Central memory CD4-positive, alpha-beta T cell (primary cell): ENCODE results near the gene LRRC8E.
A peak's percentile ranks its signal among the peaks of the same experiment; 100 is the strongest.
"Not testable (repeated sequence)": the region's sequence is repeated elsewhere in the genome, so short reads cannot be mapped to it uniquely, and the experiment has no call there.

Experiments
- DNase-seq: peaks from one replicate; pipeline ENCODE4 v3.0.0; 2022

The LRRC8E gene

DNA sequence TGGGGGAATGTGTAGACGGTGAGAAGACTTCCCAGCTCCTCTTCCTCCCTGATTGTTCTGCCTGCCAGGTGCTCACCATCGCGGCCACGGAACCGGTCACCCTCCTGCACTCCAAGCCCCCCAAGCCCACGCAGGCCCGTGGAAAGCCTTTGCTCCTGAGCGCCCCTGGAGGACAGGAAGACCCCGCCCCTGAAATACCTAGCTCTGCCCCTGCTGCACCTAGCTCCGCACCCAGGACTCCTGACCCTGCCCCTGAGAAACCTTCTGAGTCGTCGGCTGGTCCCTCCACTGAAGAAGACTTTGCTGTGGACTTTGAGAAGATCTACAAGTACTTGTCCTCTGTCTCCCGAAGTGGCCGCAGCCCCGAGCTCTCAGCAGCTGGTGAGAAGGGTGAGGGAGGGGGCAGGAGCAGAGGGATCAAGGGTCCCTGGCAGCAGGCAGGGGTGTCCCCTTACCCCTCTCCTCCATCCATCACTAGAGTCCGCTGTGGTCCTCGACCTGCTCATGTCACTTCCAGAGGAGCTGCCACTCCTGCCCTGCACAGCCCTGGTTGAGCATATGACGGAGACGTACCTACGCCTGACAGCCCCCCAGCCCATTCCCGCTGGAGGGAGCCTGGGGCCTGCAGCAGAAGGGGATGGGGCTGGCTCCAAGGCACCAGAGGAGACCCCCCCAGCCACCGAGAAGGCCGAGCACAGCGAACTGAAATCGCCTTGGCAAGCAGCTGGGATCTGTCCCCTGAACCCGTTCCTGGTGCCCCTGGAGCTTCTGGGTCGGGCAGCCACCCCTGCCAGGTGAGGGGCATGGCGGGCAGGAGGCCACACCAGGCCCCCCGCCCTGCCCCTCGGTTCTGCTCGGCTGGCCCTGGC, 33.9 kb downstream of the LRRC8E start:
- no peak for DNase-seq

DNA sequence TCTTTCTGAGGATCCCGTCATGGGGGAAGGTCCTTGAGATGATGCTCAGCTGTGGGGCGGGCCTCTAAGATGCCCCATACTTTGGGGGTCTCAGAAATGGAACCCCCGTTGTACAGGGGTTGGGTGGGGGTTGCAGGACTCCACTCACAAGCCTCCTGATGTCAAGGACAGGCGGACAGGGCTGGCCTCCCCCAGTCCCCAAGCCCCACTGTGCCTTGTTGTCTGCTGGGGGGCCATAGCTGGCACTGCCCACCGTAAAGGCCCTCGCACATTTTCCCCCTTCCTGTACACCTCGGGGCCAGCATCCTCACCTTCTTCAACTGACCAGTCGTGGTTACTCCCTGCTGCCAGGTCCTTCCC, 34.5 kb downstream of the LRRC8E start:
- no peak for DNase-seq

DNA sequence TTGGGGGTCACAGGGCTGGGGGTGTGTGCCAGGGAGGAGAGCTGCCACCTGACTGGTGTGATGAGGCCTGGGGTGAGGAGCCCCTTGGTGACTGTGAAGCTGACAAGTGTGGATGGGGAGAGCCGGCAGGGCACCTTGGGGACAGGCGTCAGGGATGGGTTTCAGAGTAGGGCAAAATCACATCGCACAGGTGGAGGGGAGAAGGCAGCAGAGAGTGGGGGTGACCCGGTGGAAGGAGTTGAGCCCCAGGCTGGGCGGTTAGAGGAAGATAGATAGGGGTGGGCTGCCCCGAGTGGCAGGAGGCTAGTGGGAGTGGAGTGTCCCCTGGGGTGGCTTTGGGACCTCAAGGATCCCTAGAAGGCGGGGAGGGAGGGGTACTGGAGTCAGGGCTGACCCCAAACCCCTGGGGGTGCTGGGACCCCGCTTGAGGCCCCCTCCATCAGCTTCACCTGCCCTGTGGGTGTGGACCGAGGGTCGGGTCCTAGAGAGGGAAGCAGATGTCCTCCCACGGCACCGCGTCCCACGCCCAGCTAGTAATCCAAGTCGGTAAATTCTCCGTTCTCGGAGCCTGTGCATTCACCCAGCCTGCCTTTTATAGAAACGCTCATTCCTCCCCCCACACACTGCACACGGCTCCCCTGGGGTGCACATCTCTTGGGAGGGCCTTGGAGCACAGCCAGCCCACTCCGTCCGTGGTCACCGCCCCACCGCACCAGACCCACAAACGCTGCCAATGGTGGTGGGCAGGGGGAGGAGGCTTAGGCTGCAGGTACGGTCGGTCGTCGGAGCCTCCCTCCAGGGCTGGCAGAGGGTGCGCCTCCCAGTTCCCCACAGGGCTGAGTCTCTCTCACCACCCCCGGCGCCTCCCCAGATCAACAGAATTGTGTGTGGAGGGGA, 35.2 kb downstream of the LRRC8E start:
- DNase-seq = no peak

DNA sequence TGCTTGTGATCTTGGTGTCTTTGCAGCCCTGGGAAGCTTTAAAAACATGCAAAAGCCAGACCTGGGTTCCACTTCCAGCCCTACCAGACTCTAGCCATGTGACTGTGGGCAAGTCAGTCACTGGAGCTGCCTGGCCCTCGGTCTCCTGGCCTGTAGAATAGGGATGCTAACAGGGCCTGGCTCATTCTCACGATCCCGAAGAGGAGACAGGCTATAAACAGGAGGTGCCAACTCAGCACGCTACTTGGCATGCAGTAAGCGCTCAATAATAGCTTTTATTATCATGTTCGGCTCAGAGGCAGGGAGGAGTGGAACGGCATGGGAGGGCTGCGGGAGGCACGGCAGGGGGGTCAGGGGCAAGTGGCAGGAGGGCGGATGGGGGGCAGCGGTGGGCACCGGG, 35.9 kb downstream of the LRRC8E start:
- no peak for DNase-seq

DNA sequence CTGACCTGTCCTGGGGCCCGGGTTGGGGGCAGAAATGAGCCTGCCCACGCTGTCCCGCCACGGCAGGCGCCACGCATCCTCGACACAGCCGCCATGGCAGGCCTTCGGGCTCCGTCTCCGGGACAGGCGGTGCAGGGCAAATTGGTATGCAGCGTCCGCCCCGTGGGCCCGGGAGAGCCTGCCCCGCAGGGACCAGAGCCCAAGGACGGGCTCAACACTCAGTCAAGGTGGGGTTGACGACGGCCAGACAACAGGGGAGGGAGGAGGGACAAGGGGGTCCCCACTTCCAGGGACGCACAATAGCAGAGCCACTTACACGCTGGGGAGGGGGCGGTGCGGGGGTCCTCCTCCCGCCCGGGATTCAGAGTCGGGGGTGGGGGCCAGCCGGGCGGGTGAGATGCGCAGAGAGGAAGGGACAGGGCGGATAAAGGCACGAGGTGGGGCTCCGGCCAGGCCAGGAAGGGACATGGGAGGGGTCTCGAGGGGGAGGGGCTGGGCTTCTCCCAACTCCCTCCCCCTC, 36.4 kb downstream of the LRRC8E start:
- no peak for DNase-seq

DNA sequence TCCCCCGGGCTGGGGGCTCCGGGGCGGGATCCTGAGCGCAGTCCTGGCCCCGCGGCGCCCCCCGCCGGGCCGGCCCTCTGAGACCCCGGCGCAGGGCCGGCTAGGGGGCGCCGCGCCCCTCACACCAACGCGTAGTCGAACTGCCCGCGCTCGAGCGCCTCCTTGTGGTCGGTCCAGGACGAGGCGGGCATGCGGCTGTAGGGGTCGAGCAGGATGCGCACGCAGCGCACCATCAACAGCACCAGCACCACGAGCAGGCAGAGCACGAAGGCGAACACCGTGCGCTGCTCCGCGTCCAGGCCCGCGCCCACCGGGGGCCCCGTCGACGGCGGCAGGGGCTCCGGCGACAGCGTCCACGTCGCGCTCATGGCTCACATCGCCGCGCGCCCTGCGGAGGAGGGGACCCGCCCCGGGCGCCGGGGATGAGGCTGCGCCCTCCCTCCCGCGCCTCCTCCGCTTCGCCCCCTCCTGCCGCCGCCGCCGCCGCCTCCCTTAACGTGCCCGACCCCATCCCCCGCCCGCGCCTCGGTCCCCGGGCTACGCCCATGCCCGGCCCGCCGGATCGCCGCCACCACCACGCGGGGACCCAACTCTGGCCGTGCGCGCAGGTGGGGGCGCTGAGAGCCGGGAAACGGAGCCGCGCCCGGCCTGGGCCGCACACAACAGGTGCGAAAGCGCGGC, 37.0 kb downstream of the LRRC8E start:
- DNase-seq = peak; percentile 67

DNA sequence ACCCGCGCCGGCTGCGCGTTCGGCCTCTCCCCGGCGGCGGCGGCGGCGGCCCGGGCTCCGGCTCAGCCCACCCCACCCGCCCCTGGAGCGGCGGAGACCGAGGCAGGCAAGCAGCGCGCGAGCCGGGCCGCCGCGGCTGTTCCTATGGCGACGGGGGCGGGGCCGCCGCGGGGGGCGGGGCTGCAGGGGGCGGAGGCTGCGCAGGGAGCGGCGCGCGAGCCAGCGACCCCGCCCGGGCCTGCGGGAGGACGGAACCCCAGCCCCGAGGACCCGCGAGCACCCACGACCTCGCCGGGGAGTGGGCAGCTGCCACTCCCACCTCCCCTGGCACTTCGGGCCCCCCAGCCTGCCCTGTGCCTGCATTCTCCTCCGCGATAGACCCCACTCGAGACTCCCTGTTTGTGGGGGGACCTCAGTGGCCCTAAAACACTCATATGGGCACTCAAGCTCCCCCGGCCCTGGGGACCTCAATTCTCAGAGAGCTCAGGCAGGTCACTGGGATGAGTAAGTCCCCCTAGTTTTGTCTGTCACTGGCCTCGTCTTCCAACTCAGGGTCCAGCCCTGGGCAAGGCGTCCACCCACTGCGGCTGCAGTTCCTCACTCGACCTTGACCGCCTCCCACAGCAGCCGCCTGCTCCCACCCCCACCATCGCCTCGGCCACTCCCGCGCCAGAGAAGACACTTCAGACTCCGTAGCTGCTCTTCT, 37.9 kb downstream of the LRRC8E start, which contains the start of gene CTXN1:
TSS of gene CTXN1 (minus strand) at position 115 of the 706 bp plus-strand sequence. CDS start 597 bp downstream, outside the sequence.
- DNase-seq = peak; percentile 68

DNA sequence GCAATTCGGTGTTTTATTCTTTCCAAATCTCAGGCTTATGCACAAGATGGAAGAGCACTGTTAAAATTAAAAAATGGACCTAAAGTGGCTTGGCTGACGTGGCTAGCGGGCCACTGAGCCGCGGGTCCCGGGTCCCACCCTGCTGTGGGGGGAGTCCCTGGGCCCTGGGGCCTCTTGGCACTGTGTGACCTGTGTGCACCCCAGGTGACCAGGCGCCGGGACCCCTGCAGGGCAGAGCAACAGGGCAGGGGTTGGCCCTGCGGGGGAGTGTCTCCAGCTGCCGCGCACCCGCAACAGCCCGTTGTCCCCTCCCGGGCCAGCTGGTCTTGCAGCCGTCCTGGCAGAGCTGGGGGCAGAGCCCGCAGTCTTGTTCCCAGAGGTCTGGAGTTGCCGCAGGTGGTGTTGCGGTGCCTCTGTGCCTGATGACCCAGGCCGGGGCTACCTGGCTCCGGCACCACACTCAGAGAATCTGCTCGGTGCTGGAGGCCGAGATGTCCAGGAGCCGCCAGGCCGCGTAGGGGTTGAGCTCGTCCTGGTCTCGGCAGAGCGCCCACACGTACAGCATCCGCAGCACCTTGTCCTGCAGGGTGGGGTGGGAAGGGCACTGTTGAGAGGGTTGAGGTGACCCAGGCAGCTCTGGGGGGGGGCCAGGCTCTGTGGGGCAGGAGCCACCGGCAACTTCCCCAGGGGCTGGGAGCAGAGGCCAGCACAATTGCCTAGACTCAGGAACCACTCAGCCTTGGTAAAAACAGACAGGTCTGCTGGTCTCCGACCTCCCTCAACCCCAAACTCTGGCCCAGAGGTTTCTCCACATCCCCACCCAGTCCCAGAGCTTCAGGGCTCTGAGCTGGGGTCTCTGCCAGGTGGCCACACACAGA, 38.7 kb downstream of the LRRC8E start:
- DNase-seq = no peak

DNA sequence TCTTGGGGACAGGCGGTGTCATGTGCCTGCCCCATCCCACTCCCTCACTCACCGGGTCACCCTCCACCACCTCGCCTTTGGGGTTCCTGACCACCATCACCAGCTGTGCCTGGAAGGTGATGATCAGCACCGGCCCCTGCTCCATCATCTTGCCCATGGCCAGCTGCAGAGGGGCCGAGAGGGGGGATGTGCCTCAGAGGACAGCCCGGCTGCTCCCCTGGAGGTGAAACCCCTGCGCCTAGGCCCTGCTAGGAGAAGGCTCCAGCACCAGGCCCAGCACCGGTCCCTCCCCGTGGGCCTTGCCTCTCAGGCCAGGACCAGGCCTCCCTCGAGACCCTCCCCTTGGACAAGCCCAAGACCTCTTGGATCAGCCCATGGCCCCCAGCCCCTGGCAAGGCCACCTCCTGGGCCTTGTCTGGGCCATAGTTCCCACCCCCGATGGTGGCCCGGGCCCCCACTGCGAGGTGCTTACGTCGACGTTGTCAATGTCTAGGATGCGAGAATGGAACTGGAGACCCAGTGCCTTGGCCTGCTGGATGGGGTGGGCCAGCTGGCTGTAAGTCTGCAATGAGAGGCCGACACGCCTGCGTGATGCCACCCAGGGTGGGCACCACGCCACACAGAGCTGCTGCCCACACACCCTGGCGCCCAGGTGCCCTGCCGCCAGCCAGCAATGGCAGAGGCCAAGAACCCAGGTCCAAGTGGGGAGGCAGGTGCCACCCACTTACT, 39.5 kb downstream of the LRRC8E start:
- DNase-seq = no peak

DNA sequence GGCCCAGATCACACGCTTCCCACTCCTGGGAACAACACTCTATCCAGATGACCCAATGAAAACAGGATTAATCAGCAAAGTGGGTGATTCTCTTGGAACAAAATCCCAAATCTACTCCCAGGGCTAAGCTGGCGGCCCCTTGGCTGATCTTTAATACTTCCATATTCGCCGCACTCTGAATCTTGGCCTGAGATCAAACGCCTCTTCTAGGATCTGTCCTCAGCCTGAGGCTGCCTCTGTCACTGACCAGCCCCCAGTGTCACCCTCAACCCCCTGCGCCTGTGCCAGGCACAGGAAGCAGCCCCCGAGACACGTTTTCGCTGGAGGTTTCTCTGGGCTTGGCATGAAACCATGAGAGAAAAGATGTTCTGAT, 40.0 kb downstream of the LRRC8E start:
- no peak for DNase-seq

DNA sequence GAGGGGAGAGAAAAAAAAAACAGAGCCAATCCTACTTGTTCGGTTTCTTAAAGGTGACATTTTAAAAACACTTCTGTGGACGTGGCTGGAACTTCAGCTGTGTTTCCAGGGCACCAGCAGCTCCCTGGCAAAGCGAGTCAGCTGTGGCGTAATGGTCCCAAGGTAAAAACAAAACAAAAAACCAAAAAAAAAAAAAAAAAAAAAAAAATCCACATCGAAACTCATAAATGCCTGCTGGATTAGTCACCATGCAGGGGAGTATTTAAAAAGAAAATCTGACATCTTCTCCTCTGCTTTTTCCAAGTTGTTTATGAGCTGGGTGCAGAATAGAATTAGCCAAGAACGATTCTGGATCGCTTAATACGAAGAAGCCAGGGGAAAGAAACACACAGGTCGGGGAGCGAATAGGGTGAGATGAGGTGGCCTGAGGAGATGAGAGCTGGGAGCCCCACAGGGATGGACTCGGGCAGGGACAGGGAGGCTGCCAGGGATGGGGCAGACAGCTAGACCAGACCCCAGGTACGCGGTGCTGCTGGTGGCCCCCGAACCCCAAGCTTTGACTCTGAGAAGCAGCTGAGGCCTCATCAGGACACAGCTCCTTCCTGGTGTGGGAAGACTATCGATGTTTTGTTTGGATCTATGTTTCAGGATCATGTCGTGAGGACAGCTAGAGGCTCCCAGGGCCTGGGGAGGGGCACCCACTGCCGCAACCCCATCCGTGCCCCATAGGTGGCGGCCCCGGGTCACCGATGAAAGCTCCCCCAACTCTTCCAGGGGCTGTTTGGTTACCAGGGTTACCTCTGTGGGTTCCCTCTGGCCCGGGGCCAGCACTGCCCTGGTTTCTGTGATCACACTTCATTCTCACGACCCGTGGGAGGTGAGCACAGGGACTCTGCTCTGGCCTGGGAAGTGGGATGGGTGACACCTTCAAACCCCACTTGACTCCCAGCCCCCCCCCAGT, 40.7 kb downstream of the LRRC8E start:
- DNase-seq = peak; percentile 73

DNA sequence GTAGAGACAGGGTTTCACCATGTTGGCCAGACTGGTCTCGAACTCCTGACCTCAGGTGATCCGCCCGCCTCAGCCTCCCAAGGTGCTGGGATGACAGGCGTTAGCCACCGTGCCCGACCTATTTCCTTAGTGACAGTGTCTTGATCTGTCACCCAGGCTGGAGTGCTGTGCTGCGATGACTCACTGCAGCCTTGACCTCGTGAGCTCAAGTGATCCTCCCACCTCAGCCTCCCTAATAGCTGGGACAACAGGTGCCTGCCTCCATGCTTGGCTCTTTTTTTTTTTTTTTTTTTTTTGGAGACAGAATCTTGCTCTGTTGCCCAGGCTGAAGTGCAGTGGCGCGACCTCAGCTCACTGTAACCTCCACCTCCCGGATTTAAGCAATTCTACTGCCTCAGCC, 41.7 kb downstream of the LRRC8E start:
- DNase-seq = not testable (repeated sequence)

DNA sequence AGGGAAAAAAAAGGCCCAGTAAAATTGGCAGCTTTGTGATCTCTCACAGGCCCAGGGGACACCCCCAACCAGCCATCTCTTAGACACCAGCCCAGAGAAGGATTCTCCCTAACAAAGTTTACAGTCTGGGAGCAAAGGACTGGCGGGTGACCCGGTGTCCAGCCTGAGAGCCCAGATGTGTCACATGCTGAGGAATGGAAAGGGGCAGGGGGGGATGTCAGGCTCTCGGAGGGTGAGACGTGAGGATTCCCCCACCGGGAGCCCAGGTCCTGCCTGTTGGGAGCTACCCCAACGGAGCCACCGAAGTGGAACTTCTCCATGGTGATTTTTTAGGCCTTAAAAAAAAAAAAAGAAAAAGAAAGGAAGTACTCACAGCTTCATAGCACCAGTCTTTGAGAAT, 42.5 kb downstream of the LRRC8E start:
- no peak for DNase-seq

DNA sequence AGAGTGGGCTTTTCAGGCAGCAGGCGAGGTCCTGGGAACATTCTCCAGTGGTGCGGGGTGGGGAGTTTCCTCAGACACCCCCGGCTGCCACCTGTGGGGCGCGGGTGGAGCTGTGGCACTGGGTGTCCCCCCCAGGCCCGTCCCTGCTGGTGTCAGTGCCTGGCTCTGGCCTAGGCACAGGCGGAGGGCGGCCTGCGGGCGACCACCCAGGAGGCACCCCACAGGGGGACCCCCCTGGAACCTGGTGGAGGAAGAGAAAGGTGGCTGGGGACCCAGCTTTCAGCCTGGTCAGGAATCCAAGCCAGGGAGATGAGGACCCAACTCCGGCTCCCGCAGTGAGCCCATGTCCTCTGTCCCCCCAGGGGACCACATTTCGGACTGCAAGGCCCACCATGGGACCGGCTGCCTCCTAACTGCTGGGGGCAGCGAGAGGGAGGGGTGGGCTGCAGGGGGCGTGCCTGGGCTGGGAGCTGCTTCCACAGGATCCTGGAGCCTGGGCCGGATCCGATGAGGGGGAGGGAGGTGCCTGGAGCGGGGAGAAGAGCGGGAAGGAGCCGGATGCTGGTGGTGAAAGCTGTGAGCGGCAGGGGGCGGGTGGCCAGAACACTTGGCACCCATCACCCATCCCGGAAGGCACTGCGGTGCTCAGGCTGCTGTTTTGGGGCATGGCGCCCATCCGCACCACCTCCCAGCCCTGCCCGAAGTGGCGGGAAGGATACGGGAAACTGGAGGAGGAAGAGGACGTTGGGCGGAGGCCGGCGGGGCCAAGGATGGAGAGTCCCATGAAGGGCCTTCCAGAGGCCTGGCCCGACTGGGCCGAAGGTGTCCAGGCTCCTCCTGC, 43.1 kb downstream of the LRRC8E start:
- DNase-seq = no peak

DNA sequence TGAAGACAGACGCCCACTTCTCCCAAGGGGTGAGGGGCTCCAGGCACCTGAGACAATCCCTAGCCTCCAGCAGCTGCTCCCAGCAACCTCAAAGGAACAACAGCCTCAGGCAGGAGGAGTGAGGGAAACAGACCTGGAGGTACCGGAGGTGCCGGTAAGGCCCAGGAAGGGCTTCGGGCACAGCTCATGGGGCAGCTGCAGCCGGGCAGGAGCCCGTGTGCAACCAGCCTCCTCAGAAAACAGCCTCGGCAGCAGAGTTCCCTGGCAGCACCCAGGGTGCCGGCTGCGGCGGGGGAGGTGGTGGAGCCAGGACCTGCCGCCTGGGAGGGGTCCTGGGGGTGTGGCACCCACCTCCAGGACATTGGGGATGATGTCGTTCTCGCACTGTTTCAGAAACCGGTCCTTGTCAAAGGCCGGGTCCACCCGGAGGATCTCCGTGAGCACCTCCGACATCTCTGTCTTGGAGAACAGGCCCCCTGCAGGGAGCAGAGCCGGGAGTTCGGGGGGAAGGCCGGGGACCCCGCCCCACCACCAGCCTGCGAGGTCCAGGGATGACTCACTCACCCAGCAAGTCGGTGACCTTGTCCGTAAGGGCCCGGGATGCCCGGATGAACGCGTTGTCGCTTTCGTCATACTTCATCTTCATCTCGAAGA, 44.1 kb downstream of the LRRC8E start:
- no peak for DNase-seq

DNA sequence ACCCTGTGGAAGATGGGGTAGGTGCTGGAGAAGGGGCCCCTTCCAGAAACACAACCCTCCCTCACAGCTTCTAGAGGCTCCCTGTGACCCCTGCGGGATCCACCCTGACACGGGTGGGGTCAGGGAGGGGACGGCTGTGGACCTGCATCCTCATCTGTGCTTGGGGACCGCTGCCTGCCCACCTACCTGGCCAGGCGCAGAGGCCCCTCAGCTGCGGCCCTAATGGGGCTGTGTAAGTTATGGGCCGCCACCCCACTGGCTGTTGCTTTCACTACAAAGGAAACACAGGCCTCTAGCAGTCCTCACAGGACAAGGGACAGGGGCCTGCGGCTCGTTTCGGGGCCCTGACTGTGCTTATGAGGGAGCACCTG, 44.6 kb downstream of the LRRC8E start:
- DNase-seq = no peak

DNA sequence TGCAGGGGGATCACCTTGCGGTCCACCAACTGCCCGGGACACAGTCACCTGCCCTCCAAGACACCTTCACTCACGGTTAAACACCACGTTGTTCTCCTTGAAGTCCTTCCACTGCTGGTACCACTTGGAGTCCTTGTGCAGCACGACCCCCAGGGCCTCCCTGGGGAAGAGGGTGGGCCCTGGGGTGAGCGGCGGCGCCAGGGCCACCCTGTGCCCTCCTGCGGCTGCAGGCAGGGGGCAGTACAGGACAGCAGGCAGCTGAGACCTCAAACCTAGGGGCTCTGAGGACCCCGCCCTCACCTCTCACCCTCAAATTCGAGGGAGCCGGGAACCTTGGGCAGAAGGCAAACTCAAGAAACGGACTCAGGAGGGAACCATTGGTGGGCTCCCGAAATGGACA, 45.1 kb downstream of the LRRC8E start:
- DNase-seq = no peak
